H1 (cell line): ENCODE measurements around the gene RADIL. TPM values are rescaled to one million over a fixed set of nuclear protein-coding genes. Genes with fewer than 3 reads are reported as not detected.

Experiments
- CTCF ChIA-PET: fragments of 300-600 bp; sonication (Branson Sonifier 250); formaldehyde crosslinking; loops from one replicate; lab custom pipeline; 2021; ENCODE audit not compliant: partially characterized antibody; lab: Charles Lee
- POLR2A ChIA-PET: fragments of 300-600 bp; sonication (Branson Sonifier 250); formaldehyde crosslinking; loops from one replicate; lab custom pipeline; 2021; ENCODE audit warnings: inconsistent platforms; ENCODE audit not compliant: partially characterized antibody; lab: Charles Lee
- DNase-seq, 2 experiments: peaks; one replicate each; pipeline versions ENCODE4 v3.0.0 to v3.0.0-alpha.2; 2010 to 2022; ENCODE audit warnings: low spot score in 2 of 2, low read depth in 1 of 2, mixed read lengths in 1 of 2
- FAIRE-seq: peaks from 2 replicates; lab custom pipeline; 2011; peaks lifted over from hg19 to GRCh38; lab: Jason Lieb, UNC
- H2AFZ ChIP-seq: 2 replicates; pipeline ENCODE4 v1.8.1; 2012; ENCODE audit warnings: low read length, inconsistent platforms
- H2AK5ac ChIP-seq: 2 replicates; pipeline ENCODE4 v1.6.1; 2013; ENCODE audit warnings: low read depth, low read length
- H2BK120ac ChIP-seq: replicated peaks from 2 replicates; pipeline ENCODE3; 2013; ENCODE audit warnings: low read depth, low read length, inconsistent platforms
- H2BK12ac ChIP-seq: 2 replicates; pipeline ENCODE4 v1.6.1; 2013; ENCODE audit warnings: low read depth, low read length
- H2BK15ac ChIP-seq: 2 replicates; pipeline ENCODE4 v1.6.1; 2013; ENCODE audit warnings: low read length
- H2BK20ac ChIP-seq: 2 replicates; pipeline ENCODE4 v1.6.1; 2013; ENCODE audit warnings: low read length
- H2BK5ac ChIP-seq: 2 replicates; pipeline ENCODE4 v1.6.1; 2013; ENCODE audit warnings: low read depth, low read length
- H3K14ac ChIP-seq: 2 replicates; pipeline ENCODE4 v1.6.1; 2013; ENCODE audit warnings: inconsistent platforms; ENCODE audit not compliant: insufficient read length
- H3K18ac ChIP-seq: 2 replicates; pipeline ENCODE4 v1.6.1; 2013; ENCODE audit warnings: low read length; ENCODE audit errors: extremely low read depth
- H3K23ac ChIP-seq: 2 replicates; pipeline ENCODE4 v1.6.1; 2013; ENCODE audit warnings: inconsistent platforms; ENCODE audit not compliant: insufficient read length
- H3K23me2 ChIP-seq: 2 replicates; pipeline ENCODE4 v1.6.1; 2013; ENCODE audit warnings: low read depth, low read length
- H3K27ac ChIP-seq: 2 replicates; pipeline ENCODE4 v1.6.1; 2011; ENCODE audit warnings: low read depth, low read length, inconsistent platforms
- H3K27me3 ChIP-seq, 4 experiments: replicated peaks in 1 of 4; 1 replicate in 1 of 4; 2 replicates in 3 of 4; pipeline versions ENCODE4 v1.6.1 to v1.8.1; 2011 to 2013; ENCODE audit warnings: low read length in 3 of 4, mild to moderate bottlenecking in 3 of 4, inconsistent platforms in 2 of 4, mixed read lengths in 2 of 4, moderate library complexity in 1 of 4; ENCODE audit not compliant: control insufficient read depth in 3 of 4, insufficient read depth in 3 of 4; ENCODE audit errors: extremely low read depth in 1 of 4
- H3K36me3 ChIP-seq, 4 experiments: 2 replicates each; pipeline versions ENCODE4 v1.6.1 to v1.8.1; 2011 to 2013; ENCODE audit warnings: mild to moderate bottlenecking in 4 of 4, low read length in 3 of 4, moderate library complexity in 2 of 4, control low read depth in 1 of 4, inconsistent platforms in 1 of 4; ENCODE audit not compliant: insufficient read depth in 4 of 4, control insufficient read depth in 2 of 4
- H3K4ac ChIP-seq: replicated peaks from 2 replicates; pipeline ENCODE3; 2013; ENCODE audit warnings: low read length, low read depth, mixed read lengths, inconsistent platforms; ENCODE audit not compliant: insufficient read length
- H3K4me1 ChIP-seq, 4 experiments: replicated peaks in 1 of 4; 1 replicate in 1 of 4; 2 replicates in 3 of 4; pipeline versions ENCODE4 v1.6.1 to v1.8.1; 2011 to 2013; ENCODE audit warnings: low read length in 3 of 4, inconsistent platforms in 2 of 4, mixed read lengths in 1 of 4; ENCODE audit not compliant: insufficient read depth in 4 of 4, control insufficient read depth in 3 of 4
- H3K4me2 ChIP-seq, 2 experiments: 2 replicates each; pipeline versions ENCODE4 v1.6.1 to v1.8.1; 2011 to 2013; ENCODE audit warnings: low read depth in 2 of 2, low read length in 2 of 2, control low read depth in 1 of 2, inconsistent platforms in 1 of 2, mild to moderate bottlenecking in 1 of 2; ENCODE audit not compliant: insufficient read depth in 1 of 2
- H3K4me3 ChIP-seq, 4 experiments: fragments of 200-600, 300-600 bp in 1 of 4; sonication (generic), shearing (Covaris generic), sonication (Bioruptor Twin) in 1 of 4; 2 replicates each; pipeline versions ENCODE4 v1.5.1 to v1.8.1; 2011 to 2016; ENCODE audit warnings: low read length in 4 of 4, low read depth in 3 of 4, control low read depth in 2 of 4, inconsistent platforms in 2 of 4, mild to moderate bottlenecking in 2 of 4, mixed read lengths in 1 of 4, moderate library complexity in 1 of 4; ENCODE audit not compliant: insufficient read depth in 2 of 4; ENCODE audit errors: extremely low read depth in 1 of 4
- H3K56ac ChIP-seq: replicated peaks from 2 replicates; pipeline ENCODE3; 2013; ENCODE audit warnings: low read depth, mild to moderate bottlenecking, mixed read lengths, low read length, inconsistent platforms; ENCODE audit not compliant: insufficient read length
- H3K79me1 ChIP-seq: 2 replicates; pipeline ENCODE4 v1.6.1; 2013; ENCODE audit warnings: low read depth, low read length, control low read depth
- H3K79me2 ChIP-seq, 2 experiments: 2 replicates each; pipeline versions ENCODE4 v1.6.1 to v1.8.1; 2012 to 2013; ENCODE audit warnings: low read length in 2 of 2, mild to moderate bottlenecking in 2 of 2, inconsistent platforms in 1 of 2; ENCODE audit not compliant: insufficient read depth in 2 of 2, control insufficient read depth in 1 of 2
- H3K9ac ChIP-seq, 4 experiments: replicated peaks in 1 of 4; 1 replicate in 1 of 4; 2 replicates in 3 of 4; pipeline versions ENCODE4 v1.6.1 to v1.8.1; 2011 to 2013; ENCODE audit warnings: low read depth in 3 of 4, low read length in 3 of 4, control low read depth in 2 of 4, mild to moderate bottlenecking in 2 of 4, moderate library complexity in 2 of 4, inconsistent platforms in 1 of 4; ENCODE audit errors: extremely low read depth in 1 of 4
- H3K9me3 ChIP-seq, 2 experiments: 2 replicates each; pipeline versions ENCODE4 v1.6.1 to v1.8.1; 2012 to 2013; ENCODE audit warnings: mild to moderate bottlenecking in 2 of 2, moderate library complexity in 2 of 2, control low read depth in 1 of 2, inconsistent platforms in 1 of 2, low read depth in 1 of 2, low read length in 1 of 2, mixed read lengths in 1 of 2; ENCODE audit not compliant: insufficient read depth in 2 of 2
- H4K20me1 ChIP-seq, 2 experiments: replicated peaks in 1 of 2; 2 replicates each; pipeline versions ENCODE3 to v1.8.1; 2011 to 2013; ENCODE audit warnings: inconsistent platforms in 2 of 2, low read length in 2 of 2, mild to moderate bottlenecking in 1 of 2; ENCODE audit not compliant: insufficient read depth in 2 of 2, control insufficient read depth in 1 of 2
- H4K5ac ChIP-seq: 2 replicates; pipeline ENCODE4 v1.6.1; 2013; ENCODE audit warnings: low read length, low read depth, mixed read lengths, inconsistent platforms; ENCODE audit not compliant: insufficient read length
- H4K8ac ChIP-seq: 2 replicates; pipeline ENCODE4 v1.8.0; 2013; ENCODE audit warnings: mild to moderate bottlenecking, moderate library complexity, low read length, inconsistent platforms; ENCODE audit not compliant: insufficient read depth; ENCODE audit errors: extremely low read depth
- H4K91ac ChIP-seq: replicated peaks from 2 replicates; pipeline ENCODE3; 2013; ENCODE audit warnings: low read length, mixed read lengths, inconsistent platforms; ENCODE audit not compliant: insufficient read length
- ASH2L ChIP-seq: fragments of 200-600, 300-600 bp; sonication (generic); IDR thresholded peaks from one replicate; pipeline ENCODE4 v1.7.1; 2017; ENCODE audit warnings: low read length
- ATF2 ChIP-seq: IDR thresholded peaks from 2 replicates; pipeline ENCODE4 v1.6.1; 2012; ENCODE audit warnings: low read length, inconsistent platforms
- BACH1 ChIP-seq: IDR thresholded peaks from 2 replicates; pipeline ENCODE4 v1.6.1; 2012; ENCODE audit warnings: low read length, improper control_type of control experiment
- CTBP2 ChIP-seq: IDR thresholded peaks from 2 replicates; pipeline ENCODE4 v1.7.0; 2011; ENCODE audit warnings: borderline replicate concordance, mild to moderate bottlenecking, moderate library complexity, mixed read lengths, low read length; ENCODE audit not compliant: insufficient read depth, insufficient read length
- EP300 ChIP-seq, 2 experiments: IDR thresholded peaks; 1 replicate in 1 of 2; 2 replicates in 1 of 2; pipeline ENCODE4 v1.6.1; 2011 to 2012; ENCODE audit warnings: low read depth in 2 of 2, low read length in 2 of 2, mild to moderate bottlenecking in 2 of 2, borderline replicate concordance in 1 of 2, inconsistent platforms in 1 of 2, moderate library complexity in 1 of 2
- JUND ChIP-seq: IDR thresholded peaks from 2 replicates; pipeline ENCODE4 v1.6.1; 2011; ENCODE audit warnings: mild to moderate bottlenecking, improper control_type of control experiment, low read length
- NANOG ChIP-seq: IDR thresholded peaks from 2 replicates; pipeline ENCODE4 v1.6.1; 2011; ENCODE audit warnings: low read length, low read depth, mild to moderate bottlenecking, inconsistent platforms; ENCODE audit not compliant: insufficient read depth, poor library complexity, severe bottlenecking
- USF2 ChIP-seq: IDR thresholded peaks from 2 replicates; pipeline ENCODE4 v1.6.1; 2011; ENCODE audit warnings: low read length, improper control_type of control experiment
- YY1 ChIP-seq: IDR thresholded peaks from 2 replicates; pipeline ENCODE4 v1.6.1; 2011; ENCODE audit warnings: low read depth, mild to moderate bottlenecking, low read length
- WGBS, 2 experiments: shearing (Covaris generic) in 1 of 2; methylation state at CpG; one replicate each; pipeline versions ENCODE4 v1.1.6 to v1.1.7; 2013 to 2015; ENCODE audit warnings: low lambda C conversion rate in 2 of 2, mixed read lengths in 2 of 2, inconsistent platforms in 1 of 2, low coverage in 1 of 2, missing lambda C conversion rate in 1 of 2; ENCODE audit not compliant: insufficient replicate concordance in 2 of 2, insufficient coverage in 1 of 2, insufficient read length in 1 of 2; ENCODE audit errors: extremely low coverage in 1 of 2, missing lambda C conversion rate in 1 of 2; 5-methylcytosine and 5-hydroxymethylcytosine counted together
- polyA plus RNA-seq, 7 experiments: library from polyadenylated mRNA; depleted of rRNA in 3 of 7; stranded (reverse) in 5 of 7; unstranded in 2 of 7; fragments of >200 nt in 5 of 7; fragments of 200-250 nt in 2 of 7; gene quantifications; 1 replicate in 5 of 7; 2 replicates in 1 of 7; 4 replicates in 1 of 7; pipeline versions ENCODE4 v1.2.1 to v1.2.3, GENCODE V29; 2011 to 2013; ENCODE audit warnings: missing spikeins in 2 of 7, mixed read lengths in 2 of 7
- total RNA-seq: library from RNA; stranded (reverse); fragmentation: NEBNext Ultra II Directional; extraction: Animal tissue kit (Norgen Biotek cat#: 25700); gene quantifications from 2 replicates; pipeline ENCODE4 v1.2.1, GENCODE V29; 2021

RADIL gene
- total and polyA plus RNA-seq, 2 of the 8 experiments (the other 6 are each of a cell fraction or from before 2014, with no cell fraction given): 5.0 to 5.4 TPM

DNA sequence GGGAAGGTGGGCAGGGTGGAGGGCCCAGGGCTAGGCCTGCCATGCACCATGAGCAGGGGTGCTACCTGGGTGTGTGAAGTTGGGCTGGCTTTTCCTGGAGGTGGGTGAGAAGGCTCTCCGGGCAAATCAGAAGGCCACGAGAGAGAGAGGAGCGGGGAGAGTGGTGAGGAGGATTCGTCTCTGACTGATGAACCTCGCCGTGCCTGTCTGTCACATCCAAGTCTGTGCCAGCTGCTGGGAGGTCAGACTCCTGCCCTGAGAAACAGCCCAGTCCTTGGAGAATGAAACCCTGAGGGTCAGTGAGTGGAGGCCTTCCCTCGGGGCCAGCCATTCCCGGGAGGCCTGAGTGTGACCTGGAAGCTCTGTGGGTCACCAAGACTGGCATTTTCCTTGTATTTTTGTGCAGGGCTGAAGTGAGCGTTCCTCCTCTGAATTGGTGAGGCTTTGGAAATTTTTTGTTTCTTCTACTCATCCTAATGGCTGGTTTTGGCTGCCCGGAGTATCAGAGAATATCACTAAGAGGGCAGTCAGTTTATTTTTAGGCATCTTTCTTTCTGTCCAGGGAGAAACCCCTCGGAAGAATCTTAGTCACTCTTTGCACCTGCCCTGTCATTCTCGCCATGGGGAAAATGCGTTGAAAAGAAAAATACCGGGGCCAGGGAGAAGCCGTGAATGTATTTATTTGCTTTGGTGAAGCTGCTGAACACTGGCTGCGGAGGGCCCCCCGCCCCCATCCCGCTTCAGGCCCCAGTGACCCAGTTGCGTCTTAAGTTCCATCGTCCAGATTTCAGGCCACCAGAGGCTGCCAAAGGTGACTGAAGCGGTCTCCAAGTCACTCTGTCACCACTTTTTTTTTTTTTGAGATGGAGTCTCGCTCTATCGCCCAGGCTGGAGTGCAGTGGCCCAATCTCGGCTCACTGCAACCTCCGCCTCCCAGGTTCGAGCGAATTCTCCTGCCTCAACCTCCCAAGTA is 114.6 kb downstream of the RADIL start:
- CTCF ChIA-PET: no interaction called here
- POLR2A ChIA-PET: no interaction called here
- TF ChIP-seq BACH1: no peak
- no peak for TF ChIP-seq YY1
- TF ChIP-seq ATF2: no peak
- no peak for TF ChIP-seq USF2
- no peak for TF ChIP-seq JUND
- no peak for TF ChIP-seq ASH2L
- TF ChIP-seq NANOG: no peak
- no peak for TF ChIP-seq CTBP2
- no peak for TF ChIP-seq EP300 (IDR thresholded peaks at IDR 0.05; ENCODE audit: borderline replicate concordance in 1 of 2, low read depth in 2 of 2, low read length in 2 of 2)

More for the DNA sequence above, 114.6 kb downstream of the RADIL start:
- no peaks in the 10 kb centered on the region for H3K4me1 ChIP-seq
- no peak overlapping the region for H3K4ac ChIP-seq
- no peaks in the 10 kb centered on the region for H3K27me3 ChIP-seq
- no peaks in the 10 kb centered on the region; a peak in 1 of 8 replicates for H3K36me3 ChIP-seq
- no peak overlapping the region for H4K91ac ChIP-seq
- H3K23ac ChIP-seq: no peak overlapping the region
- H4K5ac ChIP-seq: no peak overlapping the region
- H4K8ac ChIP-seq: no peak overlapping the region
- no peak overlapping the region for H2BK15ac ChIP-seq
- no peak overlapping the region for H2AFZ ChIP-seq
- no peaks in the 10 kb centered on the region for H3K23me2 ChIP-seq
- no peak overlapping the region for H2BK120ac ChIP-seq
- no peak overlapping the region for H2BK5ac ChIP-seq
- H3K14ac ChIP-seq: no peak overlapping the region
- no peaks in the 10 kb centered on the region for H3K79me1 ChIP-seq
- no peak overlapping the region for H3K18ac ChIP-seq
- no peak overlapping the region for H2BK12ac ChIP-seq
- no peak overlapping the region for H3K27ac ChIP-seq
- H3K4me2 ChIP-seq: no peak overlapping the region
- H3K9me3 ChIP-seq: no peaks in the 10 kb centered on the region
- 94% methylated on average over 22 of the region's 27 CpGs; no CpG with 5 or more reads in 1 of the 2 experiments for WGBS, 2 experiments
- H3K56ac ChIP-seq: no peak overlapping the region
- H3K9ac ChIP-seq: no peak overlapping the region
- no peak for FAIRE-seq
- H2BK20ac ChIP-seq: no peak overlapping the region
- no peaks in the 10 kb centered on the region for H4K20me1 ChIP-seq
- H3K4me3 ChIP-seq: no peak overlapping the region
- DNase-seq: no peak
- no peak overlapping the region for H2AK5ac ChIP-seq
- no peaks in the 10 kb centered on the region for H3K79me2 ChIP-seq
